Measurements from ENCODE around the gene ZNF99. TPM values are rescaled to one million over a fixed set of nuclear protein-coding genes. Genes with fewer than 3 reads are reported as not detected.

The ZNF99 gene
- under 0.01 TPM in 1 of 2 replicates, not detected in the other for total RNA-seq

GRCh38 chr19:22783651-22784410 is at the start of gene ZNF99:
TSS of gene ZNF99 (minus strand) at chr19:22784151. CDS start at chr19:22784016, 135 bp downstream.

GRCh38 chr19:22832031-22832762 is 48.2 kb upstream of the ZNF99 start, which contains the start of gene ZNF723:
TSS of gene ZNF723 (plus strand) at chr19:22832291. CDS start at chr19:22832380, 89 bp downstream.

Other genes with a start within 250 kb of the ZNF99 start
- gene ZNF492, start 149.8 kb downstream of the ZNF99 start, total RNA-seq = 0.28 and 1.2 TPM in 2 replicates
- gene ZNF723, start 48.1 kb upstream of the ZNF99 start, total RNA-seq = not detected in 2 replicates
- gene ZNF728, start 219.0 kb upstream of the ZNF99 start, total RNA-seq = 0.19 and 1.1 TPM in 2 replicates